Hematopoietic multipotent progenitor cell treated with erythropoietin and hydrocortisone succinate and interleukin-3 and kit ligand, for 15 days (in vitro differentiated cells): ENCODE results near the gene CCL17.
A peak's percentile ranks its signal among the peaks of the same experiment; 100 is the strongest.
"Not testable (repeated sequence)": the region's sequence is repeated elsewhere in the genome, so short reads cannot be mapped to it uniquely, and the experiment has no call there.

Source experiments
- DNase-seq: peaks from one replicate; pipeline ENCODE4 v3.0.0-alpha.2; 2015; ENCODE audit warnings: low spot score

CCL17 gene

DNA sequence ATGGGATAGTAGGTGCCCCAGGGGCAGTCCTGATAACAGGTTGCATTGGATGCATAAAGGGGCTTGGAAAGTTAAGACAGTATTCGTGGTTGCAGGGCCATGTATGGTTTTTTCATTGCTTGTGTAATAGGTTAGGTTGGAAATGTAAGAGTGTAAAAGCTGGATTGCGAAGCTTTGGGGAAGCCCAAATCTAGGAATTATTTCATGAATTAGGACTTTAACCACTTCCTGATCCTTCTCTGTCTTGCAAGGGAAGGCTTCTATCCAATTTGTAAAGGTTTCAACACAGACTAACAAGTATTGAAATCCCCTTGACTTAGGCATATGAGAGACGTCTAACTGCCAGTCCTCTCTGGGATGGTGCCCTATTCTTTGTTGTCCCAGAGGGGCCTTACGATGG lies 7.8 kb upstream of the CCL17 start:
- DNase-seq, result no peak

- not testable (repeated sequence) for DNase-seq
Measured at GRCh38 chr16:57397493-57397892, 7.1 kb upstream of the CCL17 start.

GRCh38 chr16:57401943-57402640 lies 2.5 kb upstream of the CCL17 start:
- no peak for DNase-seq

- no peak for DNase-seq
Measured at GRCh38 chr16:57405097-57405496, 530 bp downstream of the CCL17 start.

DNA sequence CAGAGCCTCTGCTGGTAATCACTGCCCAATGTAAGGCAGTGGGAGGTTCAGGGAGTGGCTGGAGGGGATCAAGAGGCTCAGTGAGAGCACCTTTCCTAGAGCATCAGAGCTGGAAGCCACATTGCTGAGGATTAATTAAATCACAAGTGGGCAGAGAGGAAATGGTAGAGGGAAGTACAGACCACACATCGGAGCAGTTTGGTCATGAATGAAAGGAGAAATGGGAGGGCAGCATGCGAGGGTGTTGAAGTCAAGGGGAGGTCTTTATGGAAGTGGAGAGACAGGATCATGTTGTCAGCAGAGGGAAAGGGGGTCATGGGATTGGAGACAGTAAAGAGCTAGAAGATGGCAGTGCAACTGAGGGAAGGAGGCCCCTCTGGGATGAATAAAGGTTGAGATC lies 2.3 kb downstream of the CCL17 start:
- no peak for DNase-seq

DNA sequence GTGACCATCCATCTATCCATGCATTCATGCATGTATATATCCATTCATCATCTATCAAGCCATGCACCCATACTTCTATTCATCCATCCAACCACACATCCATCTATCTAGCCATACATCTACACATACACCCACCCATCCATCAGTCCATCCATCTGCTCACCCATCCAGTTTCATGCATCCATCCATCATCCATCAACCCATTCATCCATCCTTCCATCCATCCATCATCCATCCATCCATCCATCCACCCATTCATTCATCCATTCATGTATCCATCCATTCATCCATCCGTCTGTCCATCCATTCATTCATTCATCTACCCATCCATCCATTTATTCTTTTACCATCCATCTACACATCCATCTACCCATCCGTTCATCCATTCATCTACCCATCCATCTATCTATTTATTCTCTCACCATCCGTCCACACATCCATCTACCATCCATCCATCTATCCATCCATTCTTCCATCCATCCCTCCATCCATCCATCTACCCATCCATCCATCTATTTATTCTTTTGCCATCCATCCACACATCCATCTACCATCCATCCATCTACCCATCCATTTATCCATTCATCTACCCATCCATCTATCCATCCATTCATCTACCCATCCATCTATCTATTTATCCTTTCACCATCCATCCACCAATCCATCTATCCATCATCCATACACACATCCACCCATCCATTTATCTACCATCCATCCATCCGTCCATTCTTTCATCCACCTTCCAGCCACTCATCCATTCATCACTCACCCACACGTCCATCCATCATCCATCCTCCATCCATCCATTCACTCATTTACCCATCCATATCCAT lies 3.2 kb downstream of the CCL17 start:
- DNase-seq, result no peak

GRCh38 chr16:57409065-57409464 lies 4.5 kb downstream of the CCL17 start:
- DNase-seq, result no peak

DNA sequence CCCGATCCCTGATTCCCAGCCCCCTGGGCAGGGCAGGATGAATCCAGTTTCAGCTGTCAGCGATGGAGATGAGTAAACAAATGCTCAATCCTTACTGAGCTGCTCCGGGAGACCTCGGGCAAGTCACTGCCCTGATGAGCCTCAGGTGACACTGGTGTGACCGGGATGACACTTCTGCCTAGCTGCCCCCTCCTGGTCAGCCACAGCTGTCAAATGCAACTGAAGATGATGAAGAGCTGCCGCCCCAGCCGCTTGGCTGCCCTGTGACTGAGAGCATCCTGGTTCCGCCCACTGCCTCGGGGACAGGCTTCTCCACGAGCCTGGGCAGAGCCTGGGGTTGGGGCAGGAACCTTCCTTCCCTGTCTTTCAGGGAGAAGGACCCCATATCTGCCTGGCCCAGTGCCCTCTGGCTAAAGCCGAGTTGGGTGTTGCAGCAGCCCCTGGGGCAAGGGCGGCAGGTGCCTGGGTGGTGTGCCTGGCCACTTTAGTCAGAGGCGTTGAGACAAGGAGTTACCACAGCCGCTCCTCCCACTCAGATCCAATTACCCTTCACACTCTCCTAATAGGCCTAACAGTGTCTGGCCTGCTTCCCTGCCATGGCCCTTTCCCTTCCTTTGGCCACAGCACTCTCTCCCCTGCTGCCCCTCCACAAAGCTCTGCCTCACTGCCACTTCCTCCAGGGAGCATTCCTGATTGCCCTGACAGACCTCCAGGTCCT lies 5.5 kb downstream of the CCL17 start:
- DNase-seq, result no peak

DNA sequence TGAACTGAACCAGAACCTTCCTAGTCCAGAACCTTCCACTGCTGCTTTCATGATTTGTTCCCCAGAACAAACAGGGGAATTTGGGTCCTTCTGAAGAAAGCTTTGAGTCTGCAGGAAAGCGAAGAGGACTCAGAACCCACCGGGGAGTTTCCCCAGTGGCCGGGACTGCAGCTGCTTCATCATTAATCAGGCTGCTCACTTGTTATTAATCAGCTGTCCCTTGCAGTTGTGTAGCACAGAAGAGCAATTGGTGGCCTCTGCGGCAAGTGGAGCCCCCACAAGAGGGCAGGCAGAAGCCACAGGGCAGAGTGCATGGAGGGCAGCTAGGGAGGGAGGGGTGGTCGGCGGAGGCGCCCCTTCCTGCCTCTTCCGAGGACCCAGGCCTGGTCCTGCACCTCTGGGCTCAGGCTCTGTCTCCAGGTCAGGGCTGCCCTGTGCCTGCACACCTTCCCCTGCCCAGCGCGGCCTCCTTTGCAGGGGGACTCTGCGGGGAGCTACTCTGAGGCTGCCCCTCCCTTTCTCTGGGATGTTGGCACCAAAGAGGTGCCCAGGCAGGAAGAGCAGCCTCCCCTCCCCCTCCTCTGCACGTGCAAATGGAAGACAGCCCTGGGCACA lies 6.9 kb downstream of the CCL17 start:
- no peak for DNase-seq

- DNase-seq, result no peak
Measured at GRCh38 chr16:57412584-57412983, 8.0 kb downstream of the CCL17 start.

GRCh38 chr16:57413301-57413730 lies 8.7 kb downstream of the CCL17 start:
- DNase-seq, result no peak

GRCh38 chr16:57413733-57414132 lies 9.2 kb downstream of the CCL17 start:
- no peak for DNase-seq

DNA sequence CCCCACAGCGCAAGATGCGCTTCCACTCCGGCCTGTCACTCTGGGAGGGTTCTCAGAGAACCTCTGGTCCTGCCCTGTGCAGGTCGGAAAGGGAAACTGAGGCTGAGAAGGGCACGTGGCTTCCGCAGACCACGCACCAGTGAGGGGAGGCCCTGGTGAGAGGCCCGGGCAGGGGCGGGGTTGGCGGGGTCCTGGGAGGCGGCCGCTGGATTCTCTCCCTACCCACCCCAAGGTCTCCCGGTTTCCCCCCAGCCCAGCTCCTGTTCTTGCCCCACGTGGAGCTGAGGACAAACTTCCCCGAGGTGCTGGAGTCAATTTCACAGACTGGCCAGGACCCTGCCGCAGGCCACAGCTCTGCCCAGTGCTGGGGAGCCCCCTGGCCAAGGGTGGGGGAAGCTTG lies 11.5 kb downstream of the CCL17 start:
- DNase-seq, result no peak

GRCh38 chr16:57419506-57419905 lies 14.9 kb downstream of the CCL17 start:
- DNase-seq, result no peak

- DNase-seq, result peak; percentile 23
Measured at GRCh38 chr16:57422026-57422944, 17.7 kb downstream of the CCL17 start.

- no peak for DNase-seq
Measured at GRCh38 chr16:57423152-57423551, 18.6 kb downstream of the CCL17 start.

DNA sequence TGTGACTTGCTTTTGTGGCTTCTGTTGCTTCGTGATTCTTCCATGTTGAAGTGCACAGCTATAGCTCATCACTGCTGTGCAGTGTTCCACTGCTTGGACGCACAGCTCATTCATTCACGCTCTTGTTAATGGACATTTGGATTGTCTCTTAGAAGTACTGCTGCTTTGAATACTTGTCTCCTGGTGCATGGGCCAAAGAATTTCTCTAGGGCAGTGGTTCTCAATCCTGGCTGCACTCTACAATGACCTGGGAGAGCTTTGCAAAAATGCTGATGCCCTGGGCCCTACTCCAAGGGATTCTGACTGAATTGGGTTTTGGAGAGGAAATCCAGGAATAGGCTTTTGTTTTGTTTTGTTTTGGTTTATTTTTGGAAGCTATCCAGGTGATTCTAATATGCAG lies 20.0 kb downstream of the CCL17 start:
- DNase-seq, result no peak

DNA sequence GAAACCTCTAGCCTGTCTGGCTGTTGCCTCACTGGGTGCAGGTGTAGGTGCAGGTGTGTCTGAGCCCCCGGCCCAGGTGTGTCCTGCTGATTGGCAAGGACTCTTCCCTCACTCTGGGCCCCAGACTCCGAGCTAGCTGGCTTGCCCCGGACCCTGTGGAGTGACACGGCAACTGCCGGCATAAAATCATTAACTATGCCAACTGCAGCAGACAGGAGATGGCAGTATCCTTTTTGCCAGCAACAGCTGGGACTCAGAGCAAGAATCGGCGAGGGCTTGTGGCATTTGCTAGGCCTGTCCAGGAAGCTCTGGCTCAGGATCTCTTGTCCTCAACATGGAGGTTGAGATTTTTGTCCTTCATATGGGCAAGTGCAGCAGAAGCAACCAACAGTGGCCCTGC lies 21.8 kb downstream of the CCL17 start:
- DNase-seq, result no peak

- DNase-seq, result no peak
Measured at GRCh38 chr16:57427307-57427706, 22.7 kb downstream of the CCL17 start.

- DNase-seq, result no peak
Measured at GRCh38 chr16:57427824-57428223, 23.3 kb downstream of the CCL17 start.

DNA sequence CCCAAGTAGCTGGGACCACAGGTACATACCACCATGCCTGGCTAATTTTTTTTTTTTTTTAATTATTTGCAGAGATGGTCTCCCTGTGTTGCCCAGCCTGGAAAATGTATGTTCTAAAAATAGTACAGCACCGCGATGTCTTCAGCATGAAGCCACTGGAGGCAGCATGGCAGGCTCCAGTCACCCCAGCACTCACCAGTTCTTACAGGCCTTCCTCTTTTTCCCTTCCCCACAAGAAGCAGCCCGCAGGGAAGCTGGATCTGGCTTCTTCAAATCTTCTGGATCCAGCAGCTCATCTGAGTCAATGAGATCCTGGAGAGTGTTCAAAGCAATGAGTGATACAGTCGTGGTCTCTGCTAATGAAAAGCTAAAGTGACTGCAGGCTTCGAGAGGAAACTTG lies 26.4 kb downstream of the CCL17 start:
- DNase-seq, result no peak
